Right atrium auricular region (tissue), 2 donors: ENCODE measurements around the gene HIPK2. TPM values are rescaled to one million over a fixed set of nuclear protein-coding genes. Genes with fewer than 3 reads are reported as not detected.

Experiments
- DNase-seq: peaks from one replicate; pipeline ENCODE4 v3.0.0-alpha.2; 2019; ENCODE audit warnings: low spot score
- H3K27ac ChIP-seq, 2 donors: fragments of 200-600 bp; sonication (generic); 1 replicate in 1 of 2; 2 replicates in 1 of 2; pipeline ENCODE4 v1.5.1; 2016 to 2019
- H3K27me3 ChIP-seq, 2 donors: fragments of 200-600 bp; sonication (generic); one replicate each; pipeline versions ENCODE4 v1.5.1 to v1.6.0; 2017 to 2019
- H3K36me3 ChIP-seq: fragments of 200-600 bp; sonication (generic); one replicate; pipeline ENCODE4 v1.5.1; 2016
- H3K4me1 ChIP-seq, 2 donors: fragments of 200-600 bp; sonication (generic); one replicate each; pipeline versions ENCODE4 v1.5.1 to v1.6.0; 2017 to 2019
- H3K4me3 ChIP-seq, 2 donors: fragments of 200-600 bp; sonication (generic); 1 replicate in 1 of 2; 2 replicates in 1 of 2; pipeline ENCODE4 v1.5.1; 2017 to 2019; ENCODE audit warnings: mild to moderate bottlenecking in 1 of 2, moderate library complexity in 1 of 2
- H3K9me3 ChIP-seq, 2 donors: fragments of 200-600 bp; sonication (generic); one replicate each; pipeline ENCODE4 v1.5.1; 2019
- total RNA-seq, 2 donors: library from RNA; depleted of rRNA; stranded (reverse); fragments of >200 nt; gene quantifications; one replicate each; pipeline ENCODE4 v1.1.0, GENCODE V29; 2016
- TF ChIP-seq, protein P1 (sequence below), 2 donors: fragments of 200-600 bp; sonication (generic); IDR thresholded peaks; one replicate each; pipeline ENCODE4 v1.5.1; 2019; ENCODE audit warnings: antibody characterized with exemption in 2 of 2

Gene HIPK2
- total RNA-seq, 2 donors from 2014 or later: 87.0 to 131 TPM

DNA sequence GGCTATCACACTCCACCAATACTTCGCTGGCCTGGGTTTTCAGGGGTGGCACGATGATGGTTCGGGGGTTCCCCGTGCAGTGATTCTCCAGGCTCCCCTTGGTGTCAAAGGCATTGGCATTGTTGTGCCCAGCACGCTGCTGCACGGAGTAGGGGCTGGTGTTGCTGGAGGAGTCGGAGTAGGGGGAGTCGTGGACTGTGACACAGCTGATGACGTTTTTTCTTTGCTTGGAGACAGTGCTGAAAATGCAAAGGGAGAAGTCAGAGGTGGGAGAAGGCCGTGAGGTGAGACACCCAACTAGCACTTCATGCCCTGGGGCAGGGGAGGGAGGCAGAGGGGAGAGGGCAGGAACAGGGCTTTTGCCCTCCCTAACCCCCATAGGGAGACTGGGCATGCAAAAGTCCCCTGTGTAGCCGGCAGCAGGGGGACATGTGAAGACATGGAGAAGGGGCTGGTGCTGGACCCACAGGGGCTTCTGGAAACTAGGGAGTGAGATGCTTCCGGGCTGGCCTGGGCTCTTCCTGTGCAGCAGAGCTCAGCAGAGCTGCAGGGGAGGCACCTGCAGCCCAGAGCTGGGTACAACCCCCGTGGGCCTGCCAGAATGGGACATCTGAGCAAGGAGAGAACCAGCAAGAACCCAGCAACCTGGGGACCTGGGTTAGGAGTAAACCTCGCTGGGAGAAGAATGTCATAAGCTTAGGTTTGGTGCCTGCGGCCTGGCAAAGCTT is 193.8 kb downstream of the HIPK2 start:
- peak; percentile 18 for DNase-seq
- H3K27me3 ChIP-seq: no peaks in the 10 kb centered on the region
- no peaks in the 10 kb centered on the region for H3K4me1 ChIP-seq
- H3K4me3 ChIP-seq: no peak overlapping the region
- H3K9me3 ChIP-seq: no peaks in the 10 kb centered on the region
- peaks cover 82% of the 10 kb centered on the region for H3K36me3 ChIP-seq
- TF ChIP-seq, protein P1, sequence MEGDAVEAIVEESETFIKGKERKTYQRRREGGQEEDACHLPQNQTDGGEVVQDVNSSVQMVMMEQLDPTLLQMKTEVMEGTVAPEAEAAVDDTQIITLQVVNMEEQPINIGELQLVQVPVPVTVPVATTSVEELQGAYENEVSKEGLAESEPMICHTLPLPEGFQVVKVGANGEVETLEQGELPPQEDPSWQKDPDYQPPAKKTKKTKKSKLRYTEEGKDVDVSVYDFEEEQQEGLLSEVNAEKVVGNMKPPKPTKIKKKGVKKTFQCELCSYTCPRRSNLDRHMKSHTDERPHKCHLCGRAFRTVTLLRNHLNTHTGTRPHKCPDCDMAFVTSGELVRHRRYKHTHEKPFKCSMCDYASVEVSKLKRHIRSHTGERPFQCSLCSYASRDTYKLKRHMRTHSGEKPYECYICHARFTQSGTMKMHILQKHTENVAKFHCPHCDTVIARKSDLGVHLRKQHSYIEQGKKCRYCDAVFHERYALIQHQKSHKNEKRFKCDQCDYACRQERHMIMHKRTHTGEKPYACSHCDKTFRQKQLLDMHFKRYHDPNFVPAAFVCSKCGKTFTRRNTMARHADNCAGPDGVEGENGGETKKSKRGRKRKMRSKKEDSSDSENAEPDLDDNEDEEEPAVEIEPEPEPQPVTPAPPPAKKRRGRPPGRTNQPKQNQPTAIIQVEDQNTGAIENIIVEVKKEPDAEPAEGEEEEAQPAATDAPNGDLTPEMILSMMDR (IDR thresholded peaks at IDR 0.05): no peak
- H3K27ac ChIP-seq: no peak overlapping the region

DNA sequence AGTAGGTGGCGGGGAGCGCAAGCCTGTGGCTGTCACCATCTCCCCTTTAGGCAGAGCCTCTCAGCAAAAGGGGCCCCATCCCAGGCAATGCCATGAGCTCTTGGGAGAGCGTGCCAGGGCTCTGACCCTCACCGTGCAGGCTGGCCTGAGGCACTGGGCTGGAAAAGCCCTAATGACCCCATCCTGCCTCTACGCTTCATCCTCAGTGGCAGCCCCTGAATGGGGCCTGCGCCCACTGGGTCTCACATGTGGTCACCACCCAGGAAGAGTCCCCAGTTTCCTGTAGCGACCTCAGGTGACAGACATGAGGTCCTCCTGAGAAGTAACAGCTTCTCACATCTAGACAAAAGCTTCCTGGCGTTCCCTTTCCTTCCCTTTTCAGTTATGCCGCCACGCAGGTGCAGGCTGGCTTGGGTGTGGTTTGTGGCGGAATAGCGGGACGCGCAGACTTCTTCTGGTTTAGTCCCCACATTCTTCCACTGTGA is 195.1 kb downstream of the HIPK2 start:
- H3K9me3 ChIP-seq: no peaks in the 10 kb centered on the region
- H3K4me3 ChIP-seq: no peak overlapping the region
- no peaks in the 10 kb centered on the region for H3K4me1 ChIP-seq
- peaks cover 82% of the 10 kb centered on the region for H3K36me3 ChIP-seq
- TF ChIP-seq, protein P1 (IDR thresholded peaks at IDR 0.05): no peak
- H3K27me3 ChIP-seq: no peaks in the 10 kb centered on the region
- no peak overlapping the region for H3K27ac ChIP-seq
- DNase-seq: peak; percentile 30

DNA sequence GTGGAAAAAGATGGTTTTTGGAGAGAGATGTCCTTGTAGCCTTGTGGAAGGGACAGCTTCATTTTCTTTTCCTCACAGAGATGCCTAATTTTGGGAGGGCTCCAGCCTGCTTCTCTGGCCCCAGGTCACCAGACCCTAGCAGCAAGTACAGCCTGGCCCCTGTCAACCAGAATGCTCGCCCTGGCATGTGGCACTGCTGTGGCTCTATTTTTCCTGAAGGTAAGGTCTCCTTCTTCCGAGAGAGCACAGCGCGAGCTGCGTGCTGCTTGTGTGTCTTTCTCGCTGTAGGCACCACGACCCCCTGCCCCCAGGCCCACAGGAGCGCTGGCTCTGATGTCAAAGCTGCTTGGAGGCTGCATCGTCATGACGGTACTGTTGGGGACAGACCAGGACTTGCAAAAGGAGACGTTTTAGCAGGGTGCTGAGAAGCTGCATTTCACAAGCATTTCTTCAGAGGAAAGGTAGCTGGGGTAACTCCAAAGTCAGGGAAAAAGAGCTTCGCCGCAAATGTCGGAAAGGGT is 195.6 kb downstream of the HIPK2 start:
- TF ChIP-seq, protein P1 (IDR thresholded peaks at IDR 0.05): no peak
- Histone ChIP-seq H3K27me3 (no peaks in the 10 kb centered on the region), H3K4me3 (no peak overlapping the region), H3K36me3 (peaks cover 79% of the 10 kb centered on the region), H3K9me3 (no peaks in the 10 kb centered on the region), H3K4me1 (no peaks in the 10 kb centered on the region), H3K27ac (no peak overlapping the region)
- peak; percentile 43 for DNase-seq

DNA sequence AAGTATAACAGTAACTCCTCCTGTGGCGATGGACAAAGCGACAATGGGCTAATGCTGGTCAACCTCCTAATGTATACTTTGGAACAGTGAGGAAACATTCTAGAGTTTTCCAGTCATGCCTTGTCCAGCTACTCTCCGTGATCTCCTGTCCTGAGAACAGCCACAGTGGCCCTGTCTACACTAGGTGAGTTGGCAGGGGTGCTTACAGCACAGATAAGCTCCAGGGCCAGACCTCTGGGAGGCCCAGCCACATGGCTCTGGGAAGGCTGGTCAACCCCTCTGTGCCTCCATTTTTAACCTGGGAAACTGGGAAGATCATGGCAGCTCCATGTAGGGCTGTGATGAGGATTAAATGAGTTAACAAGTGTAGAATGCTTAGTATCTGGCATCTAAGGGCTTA is 197.4 kb downstream of the HIPK2 start:
- Histone ChIP-seq H3K27me3 (no peaks in the 10 kb centered on the region), H3K9me3 (no peaks in the 10 kb centered on the region), H3K4me1 (no peaks in the 10 kb centered on the region), H3K4me3 (no peak overlapping the region), H3K27ac (no peak overlapping the region), H3K36me3 (peaks cover 77% of the 10 kb centered on the region)
- peak; percentile 18 for DNase-seq
- TF ChIP-seq, protein P1 (IDR thresholded peaks at IDR 0.05): no peak

DNA sequence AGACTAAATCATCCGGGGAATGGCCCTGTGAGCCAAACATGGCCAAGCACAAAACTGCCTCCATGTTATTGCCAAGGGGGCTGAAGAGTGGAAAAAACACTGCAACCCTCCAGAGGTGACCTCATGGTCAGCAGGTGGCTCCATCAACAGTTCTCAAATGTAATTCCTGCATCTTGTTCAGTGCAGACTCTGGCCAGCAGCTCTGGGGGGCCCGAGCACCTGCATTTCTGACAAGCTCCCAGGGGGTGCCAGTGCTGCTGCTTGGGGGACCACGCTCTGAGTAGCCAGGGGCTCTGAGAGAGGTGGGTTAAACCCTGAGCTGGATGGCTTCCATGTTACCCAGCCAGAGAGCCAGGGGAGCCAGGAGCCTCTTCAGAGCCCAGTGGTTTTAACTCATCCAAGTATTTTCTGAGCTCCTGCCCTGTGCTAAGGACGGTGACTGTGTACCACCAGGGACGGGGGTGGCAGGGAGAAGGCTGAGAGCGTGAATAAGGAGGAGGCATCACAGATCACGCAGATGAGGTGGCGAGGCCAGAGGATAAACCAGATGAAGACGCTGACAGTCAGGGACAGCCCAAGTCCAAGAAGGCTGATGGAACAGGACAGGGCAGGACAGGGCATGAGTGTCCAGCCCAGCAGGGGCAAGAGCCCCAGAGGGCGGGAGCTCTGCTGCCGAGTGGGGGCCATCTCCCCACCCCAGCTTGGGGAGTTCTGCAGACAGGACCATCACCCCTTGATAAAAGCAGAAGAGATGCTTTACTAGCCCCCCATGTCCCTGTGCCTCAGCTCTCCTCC is 201.4 kb downstream of the HIPK2 start:
- no peak overlapping the region for H3K27ac ChIP-seq
- H3K36me3 ChIP-seq: peaks cover 76% of the 10 kb centered on the region
- H3K27me3 ChIP-seq: no peaks in the 10 kb centered on the region
- DNase-seq: peak; percentile 38
- peaks cover 0 to 10% of the 10 kb centered on the region in 2 donors for H3K4me1 ChIP-seq
- H3K9me3 ChIP-seq: no peaks in the 10 kb centered on the region
- TF ChIP-seq, protein P1 (IDR thresholded peaks at IDR 0.05): no peak
- H3K4me3 ChIP-seq: no peak overlapping the region
